H1 (cell line): ENCODE measurements around the gene GPR141. TPM values are rescaled to one million over a fixed set of nuclear protein-coding genes. Genes with fewer than 3 reads are reported as not detected.

Source experiments
- CHD7 ChIP-seq: fragments of 300-600 bp; sonication (generic); IDR thresholded peaks from 2 replicates; pipeline ENCODE4 v1.7.1; 2012; ENCODE audit warnings: low read length, moderate library complexity, mild to moderate bottlenecking, inconsistent platforms; ENCODE audit not compliant: insufficient replicate concordance
- EP300 ChIP-seq, 2 experiments: IDR thresholded peaks; 1 replicate in 1 of 2; 2 replicates in 1 of 2; pipeline ENCODE4 v1.6.1; 2011 to 2012; ENCODE audit warnings: low read depth in 2 of 2, low read length in 2 of 2, mild to moderate bottlenecking in 2 of 2, borderline replicate concordance in 1 of 2, inconsistent platforms in 1 of 2, moderate library complexity in 1 of 2
- EZH2 ChIP-seq: fragments of 200-600 bp; sonication (generic); IDR thresholded peaks from 2 replicates; pipeline ENCODE4 v1.7.1; 2012; ENCODE audit warnings: low read depth, mild to moderate bottlenecking, moderate library complexity, low read length, inconsistent platforms; ENCODE audit not compliant: severe bottlenecking
- GABPA ChIP-seq: IDR thresholded peaks from 2 replicates; pipeline ENCODE4 v1.6.1; 2011; ENCODE audit warnings: mild to moderate bottlenecking, low read length, moderate library complexity, borderline replicate concordance; ENCODE audit not compliant: insufficient read depth
- GTF2F1 ChIP-seq: IDR thresholded peaks from 2 replicates; pipeline ENCODE4 v1.6.1; 2012; ENCODE audit warnings: low read depth, low read length, improper control_type of control experiment, borderline replicate concordance
- HDAC2 ChIP-seq, 2 experiments: fragments of 300-600 bp in 1 of 2; sonication (generic) in 1 of 2; IDR thresholded peaks; 2 replicates each; pipeline ENCODE4 v1.6.1; 2011 to 2012; ENCODE audit warnings: low read depth in 2 of 2, low read length in 2 of 2, mild to moderate bottlenecking in 2 of 2, moderate library complexity in 2 of 2, borderline replicate concordance in 1 of 2, inconsistent platforms in 1 of 2
- HDAC6 ChIP-seq: IDR thresholded peaks from one replicate; pipeline ENCODE4 v1.7.1; 2012; ENCODE audit warnings: low read depth, mild to moderate bottlenecking, inconsistent platforms, low read length, moderate library complexity
- KDM5A ChIP-seq: fragments of 200-600 bp; IDR thresholded peaks from 2 replicates; pipeline ENCODE4 v1.7.1; 2012; ENCODE audit warnings: mild to moderate bottlenecking, low read length, inconsistent platforms, mixed read lengths
- NANOG ChIP-seq: IDR thresholded peaks from 2 replicates; pipeline ENCODE4 v1.6.1; 2011; ENCODE audit warnings: low read length, low read depth, mild to moderate bottlenecking, inconsistent platforms; ENCODE audit not compliant: insufficient read depth, poor library complexity, severe bottlenecking
- POLR2AphosphoS5 ChIP-seq: IDR thresholded peaks from 2 replicates; pipeline ENCODE4 v1.6.1; 2011; ENCODE audit warnings: low read depth, low read length
- ZNF274 ChIP-seq: IDR thresholded peaks from 2 replicates; pipeline ENCODE4 v1.7.0; 2012; ENCODE audit warnings: low read length, borderline replicate concordance; ENCODE audit errors: extremely low read depth
- polyA plus RNA-seq, 7 experiments: library from polyadenylated mRNA; depleted of rRNA in 3 of 7; stranded (reverse) in 5 of 7; unstranded in 2 of 7; fragments of >200 nt in 5 of 7; fragments of 200-250 nt in 2 of 7; gene quantifications; 1 replicate in 5 of 7; 2 replicates in 1 of 7; 4 replicates in 1 of 7; pipeline versions ENCODE4 v1.2.1 to v1.2.3, GENCODE V29; 2011 to 2013; ENCODE audit warnings: missing spikeins in 2 of 7, mixed read lengths in 2 of 7
- total RNA-seq: library from RNA; stranded (reverse); fragmentation: NEBNext Ultra II Directional; extraction: Animal tissue kit (Norgen Biotek cat#: 25700); gene quantifications from 2 replicates; pipeline ENCODE4 v1.2.1, GENCODE V29; 2021

Gene GPR141
- total and polyA plus RNA-seq, 2 of the 8 experiments (the other 6 are each of a cell fraction or from before 2014, with no cell fraction given) = 0.45 to 1.0 TPM

GRCh38 chr7:37765421-37765829 is 81.9 kb downstream of the GPR141 start (continued):
- TF ChIP-seq CHD7 (no peak), POLR2AphosphoS5 (no peak), KDM5A (no peak), HDAC2 (IDR thresholded peaks at IDR 0.05; ENCODE audit: borderline replicate concordance in 1 of 2, low read depth in 2 of 2, low read length in 2 of 2) (no peak), ZNF274 (no peak), HDAC6 (no peak), NANOG (no peak), GTF2F1 (no peak), EZH2 (no peak), EP300 (IDR thresholded peaks at IDR 0.05; ENCODE audit: borderline replicate concordance in 1 of 2, low read depth in 2 of 2, low read length in 2 of 2) (no peak), GABPA (no peak)
